Neuronal stem cell (in vitro differentiated cells): ENCODE measurements around the gene SNRNP70.

Source experiments
- DNase-seq: peaks from one replicate; pipeline ENCODE4 v3.0.0-alpha.2; 2013; ENCODE audit warnings: low spot score
- H2AFZ ChIP-seq: one replicate; pipeline ENCODE4 v1.6.1; 2013; ENCODE audit warnings: mild to moderate bottlenecking, low read length, inconsistent platforms
- H2AK5ac ChIP-seq: 2 replicates; pipeline ENCODE4 v1.6.1; 2013; ENCODE audit warnings: low read depth, mild to moderate bottlenecking, inconsistent platforms, low read length, moderate library complexity, mixed read lengths
- H2BK120ac ChIP-seq: 2 replicates; pipeline ENCODE4 v1.6.1; 2013; ENCODE audit warnings: low read depth, mild to moderate bottlenecking, inconsistent platforms, low read length, moderate library complexity, mixed read lengths
- H2BK12ac ChIP-seq: one replicate; pipeline ENCODE4 v1.6.1; 2013; ENCODE audit warnings: low read length, inconsistent platforms
- H2BK15ac ChIP-seq: 2 replicates; pipeline ENCODE4 v1.6.1; 2013; ENCODE audit warnings: mild to moderate bottlenecking, low read length, inconsistent platforms, mixed read lengths
- H2BK5ac ChIP-seq: one replicate; pipeline ENCODE4 v1.6.1; 2013; ENCODE audit warnings: inconsistent platforms, mild to moderate bottlenecking, low read length, moderate library complexity
- H3K14ac ChIP-seq: one replicate; pipeline ENCODE4 v1.6.1; 2013; ENCODE audit warnings: low read length, inconsistent platforms
- H3K18ac ChIP-seq: 2 replicates; pipeline ENCODE4 v1.6.1; 2013; ENCODE audit warnings: low read length, inconsistent platforms
- H3K23ac ChIP-seq: 2 replicates; pipeline ENCODE4 v1.6.1; 2013; ENCODE audit warnings: low read depth, mild to moderate bottlenecking, mixed read lengths, low read length, inconsistent platforms; ENCODE audit not compliant: poor library complexity
- H3K27ac ChIP-seq: replicated peaks from 3 replicates; pipeline ENCODE4 v1.5.1; 2013; ENCODE audit warnings: low read length, inconsistent platforms
- H3K27me3 ChIP-seq, 3 experiments: 2 replicates each; pipeline ENCODE4 v1.6.1; 2013; ENCODE audit warnings: low read length in 3 of 3, mild to moderate bottlenecking in 2 of 3, inconsistent platforms in 1 of 3, low read depth in 1 of 3, mixed read lengths in 1 of 3, moderate library complexity in 1 of 3; ENCODE audit not compliant: control insufficient read depth in 3 of 3, insufficient read depth in 3 of 3
- H3K36me3 ChIP-seq, 2 donors: replicated peaks in 1 of 2; 2 replicates each; pipeline ENCODE4 v1.6.1; 2013; ENCODE audit warnings: low read length in 2 of 2; ENCODE audit not compliant: control insufficient read depth in 2 of 2, insufficient read depth in 2 of 2
- H3K4ac ChIP-seq: 2 replicates; pipeline ENCODE4 v1.6.1; 2013; ENCODE audit warnings: inconsistent platforms, mild to moderate bottlenecking, low read length, moderate library complexity
- H3K4me1 ChIP-seq, 2 donors: 1 replicate in 1 of 2; 2 replicates in 1 of 2; pipeline ENCODE4 v1.6.1; 2013; ENCODE audit warnings: low read length in 2 of 2, low read depth in 1 of 2; ENCODE audit not compliant: control insufficient read depth in 2 of 2, insufficient read depth in 1 of 2
- H3K4me2 ChIP-seq: one replicate; pipeline ENCODE4 v1.6.1; 2013; ENCODE audit warnings: mild to moderate bottlenecking, low read length, inconsistent platforms; ENCODE audit not compliant: insufficient read depth, poor library complexity, severe bottlenecking
- H3K4me3 ChIP-seq, 2 donors: 2 replicates each; pipeline ENCODE4 v1.5.1; 2013; ENCODE audit warnings: low read length in 2 of 2, mild to moderate bottlenecking in 2 of 2, inconsistent platforms in 1 of 2, moderate library complexity in 1 of 2
- H3K79me1 ChIP-seq: one replicate; pipeline ENCODE4 v1.6.1; 2013; ENCODE audit warnings: low read depth, mild to moderate bottlenecking, inconsistent platforms, low read length, moderate library complexity
- H3K9ac ChIP-seq: one replicate; pipeline ENCODE4 v1.6.1; 2013; ENCODE audit warnings: mild to moderate bottlenecking, low read depth, low read length, inconsistent platforms; ENCODE audit not compliant: poor library complexity
- H3K9me3 ChIP-seq, 2 donors: replicated peaks in 1 of 2; 2 replicates each; pipeline versions ENCODE3 to v1.6.1; 2013; ENCODE audit warnings: low read length in 2 of 2, mild to moderate bottlenecking in 2 of 2, inconsistent platforms in 1 of 2, low read depth in 1 of 2, mixed read lengths in 1 of 2, moderate library complexity in 1 of 2; ENCODE audit not compliant: control insufficient read depth in 2 of 2, insufficient read depth in 1 of 2
- H4K8ac ChIP-seq: one replicate; pipeline ENCODE4 v1.6.1; 2013; ENCODE audit warnings: low read depth, mild to moderate bottlenecking, inconsistent platforms, low read length, moderate library complexity
- H4K91ac ChIP-seq: one replicate; pipeline ENCODE4 v1.6.1; 2013; ENCODE audit warnings: low read length, low read depth, mild to moderate bottlenecking, inconsistent platforms; ENCODE audit not compliant: poor library complexity
- WGBS, 2 donors: extraction: QIAGEN DNeasy Blood & Tissue Kit; methylation state at CpG; one replicate each; pipeline ENCODE4 v1.1.7; 2013; ENCODE audit warnings: missing lambda C conversion rate in 2 of 2, mixed read lengths in 1 of 2; ENCODE audit not compliant: insufficient read length in 2 of 2, insufficient replicate concordance in 1 of 2; ENCODE audit errors: extremely low coverage in 2 of 2; 5-methylcytosine and 5-hydroxymethylcytosine counted together

SNRNP70 gene

GRCh38 chr19:49135686-49136085, 50.4 kb downstream of the SNRNP70 start:
- Histone ChIP-seq H3K23ac (peak overlapping the region; percentile 34), H3K79me1 (no peaks in the 10 kb centered on the region), H2BK5ac (no peak overlapping the region), H3K4me1 (no peaks in the 10 kb centered on the region), H3K27me3 (no peaks in the 10 kb centered on the region), H3K9ac (peak overlapping the region; percentile 38), H3K27ac (no peak overlapping the region), H2AFZ (no peak overlapping the region), H3K36me3 (peaks cover 0 to 16% of the 10 kb centered on the region in 2 donors), H2AK5ac (no peak overlapping the region), H3K4me3 (peak overlapping the region in 1 of 2 donors; percentile 45), H4K91ac (no peak overlapping the region), H3K14ac (no peak overlapping the region), H3K9me3 (peaks cover 0 to 2% of the 10 kb centered on the region in 2 donors), H2BK15ac (no peak overlapping the region), H2BK120ac (no peak overlapping the region), H2BK12ac (no peak overlapping the region), H3K4ac (no peak overlapping the region), H3K4me2 (no peak overlapping the region), H4K8ac (no peak overlapping the region), H3K18ac (peak overlapping the region; percentile 72)
- no CpG with 5 or more reads among the region's 5 CpGs for WGBS, 2 donors
- DNase-seq, result no peak

- peaks cover 0 to 2% of the 10 kb centered on the region in 2 donors for H3K9me3 ChIP-seq
- peaks cover 0 to under 1% (median 0%) of the 10 kb centered on the region in 3 experiments for H3K27me3 ChIP-seq
- peak overlapping the region; percentile 71 for H3K14ac ChIP-seq
- no peak for DNase-seq
- peak overlapping the region; percentile 75 for H2AK5ac ChIP-seq
- no peak overlapping the region for H4K91ac ChIP-seq
- no peak overlapping the region for H3K27ac ChIP-seq
- H2BK12ac ChIP-seq, result no peak overlapping the region
- peak overlapping the region; percentile 21 for H3K9ac ChIP-seq
- H3K4me2 ChIP-seq, result no peak overlapping the region
- H3K4me3 ChIP-seq, result no peak overlapping the region
- H2BK15ac ChIP-seq, result peak overlapping the region; percentile 67
- no peak overlapping the region for H2AFZ ChIP-seq
- H3K4me1 ChIP-seq, result no peaks in the 10 kb centered on the region
- H3K23ac ChIP-seq, result peak overlapping the region; percentile 85
- H3K4ac ChIP-seq, result peak overlapping the region; percentile 53
- H2BK120ac ChIP-seq, result no peak overlapping the region
- peaks cover 0 to 16% of the 10 kb centered on the region in 2 donors for H3K36me3 ChIP-seq
- H3K79me1 ChIP-seq, result no peaks in the 10 kb centered on the region
- H4K8ac ChIP-seq, result no peak overlapping the region
- H3K18ac ChIP-seq, result peak overlapping the region; percentile 38
- WGBS, 2 donors, result no CpG with 5 or more reads among the region's 10 CpGs
- H2BK5ac ChIP-seq, result no peak overlapping the region
Observed at GRCh38 chr19:49136771-49137171, 51.5 kb downstream of the SNRNP70 start.

GRCh38 chr19:49140951-49141350, 55.7 kb downstream of the SNRNP70 start:
- Histone ChIP-seq H3K4me3 (no peak overlapping the region), H3K27ac (no peak overlapping the region), H3K18ac (no peak overlapping the region), H3K79me1 (no peaks in the 10 kb centered on the region), H2BK15ac (no peak overlapping the region), H2BK12ac (no peak overlapping the region), H2AFZ (no peak overlapping the region), H2BK120ac (no peak overlapping the region), H3K4me2 (no peak overlapping the region), H3K23ac (no peak overlapping the region), H3K36me3 (peaks cover 0 to 1% of the 10 kb centered on the region in 2 donors), H3K27me3 (peaks cover 0 to 1% (median 0%) of the 10 kb centered on the region in 3 experiments), H3K9me3 (no peaks in the 10 kb centered on the region), H4K8ac (no peak overlapping the region), H3K4me1 (peaks cover 5 to 8% of the 10 kb centered on the region in 2 donors), H4K91ac (no peak overlapping the region), H3K4ac (no peak overlapping the region), H2AK5ac (no peak overlapping the region), H2BK5ac (no peak overlapping the region), H3K14ac (no peak overlapping the region), H3K9ac (no peak overlapping the region)
- no peak for DNase-seq
- no CpG with 5 or more reads among the region's 7 CpGs for WGBS, 2 donors

DNA sequence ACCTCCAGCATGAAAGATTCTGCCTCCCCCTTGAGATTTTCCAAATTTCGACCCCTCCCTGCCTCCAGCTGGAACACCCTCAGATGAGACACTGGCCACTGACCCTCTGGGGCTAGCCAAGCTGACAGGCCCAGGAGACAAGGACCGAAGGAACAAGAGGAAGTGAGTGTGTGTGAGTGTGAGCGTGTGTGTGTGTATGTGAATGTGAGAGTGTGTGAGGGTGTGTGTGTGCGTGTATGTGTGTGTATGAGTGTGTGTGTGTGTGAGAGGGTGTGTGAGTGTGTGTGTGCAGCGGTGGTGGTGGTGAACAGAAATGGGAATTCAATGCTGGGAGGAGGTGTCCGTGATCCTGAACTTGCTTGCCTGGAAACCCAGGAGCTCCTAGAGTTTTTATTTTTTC, 56.1 kb downstream of the SNRNP70 start:
- H3K9ac ChIP-seq, result no peak overlapping the region
- peaks cover 0 to 1% (median 0%) of the 10 kb centered on the region in 3 experiments for H3K27me3 ChIP-seq
- H3K18ac ChIP-seq, result no peak overlapping the region
- H4K91ac ChIP-seq, result no peak overlapping the region
- no peaks in the 10 kb centered on the region for H3K36me3 ChIP-seq
- H2BK12ac ChIP-seq, result no peak overlapping the region
- no peak overlapping the region for H2AK5ac ChIP-seq
- 93 to 100% methylated on average over 2 of the region's 6 CpGs for WGBS, 2 donors
- DNase-seq, result no peak
- no peak overlapping the region for H2BK120ac ChIP-seq
- peaks cover 5 to 12% of the 10 kb centered on the region in 2 donors for H3K4me1 ChIP-seq
- H2BK15ac ChIP-seq, result no peak overlapping the region
- no peak overlapping the region for H4K8ac ChIP-seq
- H3K4me3 ChIP-seq, result no peak overlapping the region
- no peak overlapping the region for H3K4ac ChIP-seq
- H3K27ac ChIP-seq, result no peak overlapping the region
- no peak overlapping the region for H2AFZ ChIP-seq
- no peaks in the 10 kb centered on the region for H3K9me3 ChIP-seq
- H3K79me1 ChIP-seq, result no peaks in the 10 kb centered on the region
- no peak overlapping the region for H3K23ac ChIP-seq
- H3K4me2 ChIP-seq, result no peak overlapping the region
- no peak overlapping the region for H2BK5ac ChIP-seq
- no peak overlapping the region for H3K14ac ChIP-seq
